NB4 (cell line): ENCODE measurements around the gene STX1A.

Experiments used
- CTCF ChIP-seq: IDR thresholded peaks from one replicate; pipeline ENCODE4 v1.5.1; 2012; ENCODE audit warnings: low read depth, low read length
- MAX ChIP-seq: IDR thresholded peaks from 2 replicates; pipeline ENCODE4 v1.6.1; 2011; ENCODE audit warnings: low read depth, low read length
- POLR2A ChIP-seq: IDR thresholded peaks from 2 replicates; pipeline ENCODE4 v1.6.1; 2011; ENCODE audit warnings: mild to moderate bottlenecking; ENCODE audit not compliant: insufficient read length; ENCODE audit errors: extremely low read depth

- no peak for TF ChIP-seq CTCF
- no peak for TF ChIP-seq POLR2A
- TF ChIP-seq MAX = no peak
Observed at GRCh38 chr7:73674468-73675124, 44.9 kb downstream of the STX1A start.
